Tibial artery (tissue), 4 donors: ENCODE data around the gene FGFBP1.

Experiments used
- DNase-seq, 2 donors: peaks; one replicate each; pipeline ENCODE4 v3.0.0-alpha.2; 2019
- H3K27ac ChIP-seq, 2 donors: fragments of 200-600 bp; sonication (generic) in 1 of 2; 1 replicate in 1 of 2; 2 replicates in 1 of 2; pipeline ENCODE4 v1.5.1; 2018 to 2019; ENCODE audit warnings: mild to moderate bottlenecking in 1 of 2
- H3K27me3 ChIP-seq, 2 donors: fragments of 200-600 bp; sonication (generic) in 1 of 2; one replicate each; pipeline versions ENCODE4 v1.5.1 to v1.6.0; 2016 to 2019
- H3K36me3 ChIP-seq, 3 donors: fragments of 200-600 bp; sonication (generic) in 2 of 3; one replicate each; pipeline ENCODE4 v1.5.1; 2016 to 2019; ENCODE audit warnings: mild to moderate bottlenecking in 2 of 3
- H3K4me1 ChIP-seq, 4 donors: fragments of 200-600 bp; sonication (generic) in 2 of 4; 1 replicate in 3 of 4; 2 replicates in 1 of 4; pipeline ENCODE4 v1.5.1; 2016 to 2019
- H3K4me3 ChIP-seq, 2 donors: fragments of 200-600 bp; sonication (generic) in 1 of 2; 1 replicate in 1 of 2; 2 replicates in 1 of 2; pipeline ENCODE4 v1.5.1; 2018 to 2019; ENCODE audit warnings: mild to moderate bottlenecking in 2 of 2
- H3K9me3 ChIP-seq, 3 donors: fragments of 200-600 bp; sonication (generic) in 1 of 3; one replicate each; pipeline ENCODE4 v1.5.1; 2016 to 2019
- CTCF ChIP-seq, 2 experiments: fragments of 200-600 bp in 1 of 2; fragments of 450-650 bp in 1 of 2; IDR thresholded peaks; one replicate each; pipeline ENCODE4 v1.5.1; 2017 to 2019; ENCODE audit warnings: antibody characterized with exemption in 2 of 2, mild to moderate bottlenecking in 1 of 2, moderate library complexity in 1 of 2
- intact Hi-C: fragments of 100-400 bp; cut with DNase I; formaldehyde crosslinking; loops from one replicate; pipeline ENCODE4 v1.15.0; 2023; ENCODE audit warnings: low total_unique reads

The FGFBP1 gene

GRCh38 chr4:15926486-15926885 lies 12.1 kb downstream of the FGFBP1 start:
- Histone ChIP-seq H3K9me3 (no peaks in the 10 kb centered on the region), H3K4me1 (no peaks in the 10 kb centered on the region), H3K36me3 (no peaks in the 10 kb centered on the region), H3K27me3 (no peaks in the 10 kb centered on the region), H3K27ac (no peak overlapping the region), H3K4me3 (no peak overlapping the region)
- no peak for TF ChIP-seq CTCF (IDR thresholded peaks at IDR 0.05)
- no peak for DNase-seq
- intact Hi-C loops: no loop called here

- no peak for TF ChIP-seq CTCF (IDR thresholded peaks at IDR 0.05)
- Histone ChIP-seq H3K27ac (no peak overlapping the region), H3K4me1 (peaks cover 0 to 4% (median 2%) of the 10 kb centered on the region in 4 donors), H3K4me3 (no peak overlapping the region), H3K9me3 (no peaks in the 10 kb centered on the region), H3K36me3 (no peaks in the 10 kb centered on the region), H3K27me3 (no peaks in the 10 kb centered on the region)
- no peak for DNase-seq
- intact Hi-C loops: no loop called here
Measured at GRCh38 chr4:15925830-15926229, 12.7 kb downstream of the FGFBP1 start.

GRCh38 chr4:15921592-15921932 lies 17.0 kb downstream of the FGFBP1 start:
- Histone ChIP-seq H3K4me1 (peaks cover 0 to 7% (median 2%) of the 10 kb centered on the region in 4 donors), H3K4me3 (no peak overlapping the region), H3K27me3 (no peaks in the 10 kb centered on the region), H3K27ac (no peak overlapping the region), H3K9me3 (no peaks in the 10 kb centered on the region), H3K36me3 (no peaks in the 10 kb centered on the region)
- TF ChIP-seq CTCF (IDR thresholded peaks at IDR 0.05): no peak
- DNase-seq: no peak
- intact Hi-C loops: no loop called here

GRCh38 chr4:15920723-15921591 lies 17.6 kb downstream of the FGFBP1 start:
- intact Hi-C loops: no loop called here
- no peak for TF ChIP-seq CTCF (IDR thresholded peaks at IDR 0.05)
- Histone ChIP-seq H3K9me3 (no peaks in the 10 kb centered on the region), H3K36me3 (no peaks in the 10 kb centered on the region), H3K27me3 (no peaks in the 10 kb centered on the region), H3K4me3 (no peak overlapping the region), H3K4me1 (peaks cover 0 to 7% (median 2%) of the 10 kb centered on the region in 4 donors), H3K27ac (no peak overlapping the region)
- DNase-seq: peak; percentile 84 to 86

- intact Hi-C loops: no loop called here
- no peak overlapping the region for H3K27ac ChIP-seq
- H3K9me3 ChIP-seq: no peaks in the 10 kb centered on the region
- no peaks in the 10 kb centered on the region for H3K36me3 ChIP-seq
- TF ChIP-seq CTCF (IDR thresholded peaks at IDR 0.05): no peak
- no peak overlapping the region for H3K4me3 ChIP-seq
- no peaks in the 10 kb centered on the region for H3K27me3 ChIP-seq
- no peak for DNase-seq
- peaks cover 0 to 7% (median 2%) of the 10 kb centered on the region in 4 donors for H3K4me1 ChIP-seq
Measured at GRCh38 chr4:15918484-15919129, 19.9 kb downstream of the FGFBP1 start.
